Upper lobe of left lung (tissue), 4 donors: ENCODE data around the gene LYPD6B.

Experiments
- CTCF ChIP-seq, 6 experiments: fragments of 450-650 bp in 4 of 6; fragments of 200-600 bp in 2 of 6; sonication (generic) in 2 of 6; IDR thresholded peaks; one replicate each; pipeline ENCODE4 v1.5.1; 2016 to 2019; ENCODE audit warnings: antibody characterized with exemption in 6 of 6
- POLR2AphosphoS5 ChIP-seq, 2 donors: sonication (generic); formaldehyde crosslinking; IDR thresholded peaks; one replicate each; pipeline ENCODE4 v1.5.1; 2017; ENCODE audit warnings: antibody characterized with exemption in 2 of 2

GRCh38 chr2:149101818-149102217, 63.3 kb downstream of the LYPD6B start:
- TF ChIP-seq CTCF (IDR thresholded peaks at IDR 0.05) (no peak), POLR2AphosphoS5 (IDR thresholded peaks at IDR 0.05) (no peak)
